Activated CD8-positive, alpha-beta memory T cell treated with anti-CD3 and anti-CD28 coated beads, Interleukin-2, amount 50 U/mL, for 48 hours (primary cell): Measurements from ENCODE around the gene ZNF502.
"Not testable (repeated sequence)": the region's sequence is repeated elsewhere in the genome, so short reads cannot be mapped to it uniquely, and the experiment has no call there.

Experiments used
- DNase-seq: peaks from one replicate; pipeline ENCODE4 v3.0.0-alpha.2; 2020

The ZNF502 gene

DNA sequence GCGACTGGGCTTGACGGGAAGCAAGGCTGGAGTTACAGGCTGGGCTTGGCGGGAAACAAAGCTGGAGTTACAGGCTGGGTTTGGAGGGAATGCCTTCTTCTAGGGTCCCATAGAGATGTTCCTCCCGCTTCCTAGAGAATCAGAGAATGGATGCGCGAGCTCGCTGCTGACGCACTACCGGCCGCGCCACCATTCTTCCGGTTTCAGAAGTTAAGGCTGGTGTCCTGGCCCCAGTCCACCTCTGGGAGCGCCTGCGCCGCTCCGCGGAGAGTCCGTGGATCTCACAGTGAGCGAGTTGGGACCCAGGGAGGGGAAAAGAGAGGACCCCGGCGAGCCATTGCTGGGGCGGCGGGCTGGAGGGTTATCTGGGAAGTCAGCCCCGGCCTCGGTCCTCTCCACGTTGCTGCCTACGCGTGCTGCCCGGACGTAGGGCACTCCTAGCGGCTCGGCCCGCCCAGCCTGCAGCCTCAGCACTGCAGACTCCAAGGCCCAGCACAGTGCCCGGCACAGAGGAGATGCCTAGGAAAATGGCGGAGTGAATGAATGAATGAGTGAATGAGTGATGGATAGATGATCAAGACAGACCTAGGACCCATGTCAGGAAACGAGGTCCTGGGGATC, at the start of gene ZNF502:
Gene ZNF502 (plus strand): TSS at position 206 of the 621 bp plus-strand sequence. CDS start 7,602 bp downstream, outside the sequence.
- DNase-seq = peak; percentile 81

DNA sequence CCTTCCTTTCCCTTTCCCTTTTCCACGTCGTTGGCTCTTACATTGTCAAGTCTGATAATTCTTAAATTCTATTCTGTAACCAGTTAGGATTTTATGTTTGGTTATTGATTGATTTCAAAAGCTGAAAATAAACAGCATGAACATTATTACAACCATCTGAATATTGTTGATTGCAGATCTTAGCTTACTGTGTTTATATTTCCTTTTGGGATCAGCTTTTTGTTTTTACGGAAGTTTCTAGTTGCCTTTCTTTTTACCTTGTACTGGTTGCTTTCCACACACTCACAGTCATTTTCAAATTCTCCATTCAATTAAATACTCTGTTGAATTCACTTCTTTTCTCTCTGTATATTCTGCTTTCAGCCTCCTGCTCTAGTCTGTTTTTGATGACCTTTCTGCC, 47.3 kb upstream of the ZNF502 start:
- no peak for DNase-seq

- DNase-seq = no peak
These were observed 46.1 kb upstream of the ZNF502 start for GRCh38 chr3:44666346-44666745.

DNA sequence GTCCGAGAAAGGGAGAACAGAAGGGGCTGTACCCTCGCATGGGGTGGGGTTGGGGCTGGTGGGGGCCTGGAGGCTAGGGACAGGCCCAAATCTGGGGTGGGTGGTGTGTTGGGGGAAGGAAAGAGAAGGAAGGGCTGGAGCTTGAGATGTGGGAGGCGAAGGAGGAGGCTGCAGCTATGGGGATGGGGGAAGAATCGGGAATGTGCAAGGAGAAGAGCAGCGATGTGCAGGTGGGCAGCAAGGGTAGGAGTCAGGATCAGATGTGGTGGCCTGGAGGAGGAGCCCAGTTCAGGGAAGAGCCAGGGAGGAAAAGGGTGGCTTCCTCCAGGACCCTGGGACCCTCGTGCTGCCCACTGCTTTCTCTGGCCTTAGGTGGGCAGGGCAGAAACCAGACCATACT, 42.7 kb upstream of the ZNF502 start:
- no peak for DNase-seq

DNA sequence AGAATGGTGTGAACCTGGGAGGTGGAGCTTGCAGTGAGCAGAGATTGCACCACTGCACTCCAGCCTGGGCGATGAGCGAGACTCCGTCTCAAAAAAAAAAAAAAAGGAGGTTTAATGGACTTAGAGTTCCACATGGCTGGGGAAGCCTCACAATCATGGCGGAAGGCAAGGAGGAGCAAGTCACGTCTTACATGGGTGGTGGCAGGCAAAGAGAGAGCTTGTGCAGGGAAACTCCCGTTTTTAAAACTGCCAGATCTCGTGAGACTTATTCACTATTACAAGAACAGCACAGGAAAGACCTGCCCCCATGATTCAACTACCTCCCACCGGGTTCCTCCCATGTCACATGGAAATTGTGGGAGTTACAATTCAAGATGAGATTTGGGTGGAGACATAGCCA, 39.0 kb upstream of the ZNF502 start:
- not testable (repeated sequence) for DNase-seq

DNA sequence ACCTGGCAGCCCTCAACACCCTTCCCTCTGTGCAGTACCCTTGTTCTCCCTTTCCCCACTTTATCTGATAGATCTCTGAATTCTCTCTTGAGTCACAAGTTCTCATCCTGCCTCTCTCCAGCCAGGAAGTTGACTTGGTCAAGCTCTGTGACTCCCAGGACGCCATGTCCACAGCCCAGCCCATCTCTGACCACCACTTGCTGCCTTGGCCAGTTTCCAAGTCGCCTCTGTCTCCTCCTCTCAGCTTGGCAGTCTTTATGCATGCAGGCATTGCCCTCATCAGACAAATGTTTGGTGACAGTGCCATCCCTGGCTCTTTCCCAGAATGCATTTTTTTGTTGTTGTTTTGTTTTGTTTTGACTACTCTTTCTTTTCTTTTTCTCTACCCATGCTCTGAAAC, 38.2 kb upstream of the ZNF502 start:
- no peak for DNase-seq

- no peak for DNase-seq
These were observed 33.9 kb upstream of the ZNF502 start for GRCh38 chr3:44678480-44679116.

- DNase-seq = no peak
These were observed 31.5 kb upstream of the ZNF502 start for GRCh38 chr3:44680921-44681455.

GRCh38 chr3:44682182-44682896, 30.1 kb upstream of the ZNF502 start:
- no peak for DNase-seq

DNA sequence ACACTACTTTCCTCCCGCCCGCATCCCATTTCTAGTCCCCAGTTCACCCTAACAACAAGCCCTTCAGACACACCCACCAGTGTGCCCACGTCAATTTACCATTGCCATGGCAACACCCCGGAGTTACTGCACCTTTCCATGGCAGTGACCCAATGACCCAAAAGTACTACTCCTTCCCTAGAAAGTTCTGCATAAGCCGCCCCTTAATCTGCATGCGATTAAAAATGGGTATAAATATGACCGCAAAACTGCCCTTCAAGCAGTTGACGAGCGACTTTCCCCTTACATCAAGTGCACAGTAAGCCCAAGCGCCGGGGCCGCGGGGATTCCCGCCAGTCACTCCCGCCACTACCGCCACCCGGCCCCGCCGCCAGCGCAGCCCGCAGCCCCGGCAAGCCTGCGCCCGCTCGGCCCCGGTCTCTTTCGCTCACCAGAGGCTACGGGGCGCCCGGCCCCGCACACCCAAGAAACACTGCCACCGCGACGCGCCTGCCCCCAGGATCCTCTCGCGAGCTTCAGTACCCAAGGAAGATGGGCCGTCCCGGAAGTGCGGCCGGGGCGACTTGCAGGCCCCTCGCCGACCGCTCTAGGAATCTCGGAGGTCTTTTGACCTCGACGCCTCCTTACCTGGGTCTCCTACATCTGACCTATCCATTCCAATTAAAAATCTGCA, 27.2 kb upstream of the ZNF502 start:
- DNase-seq = peak; percentile 79

- no peak for DNase-seq
These were observed 24.6 kb upstream of the ZNF502 start for GRCh38 chr3:44687898-44688297.

DNA sequence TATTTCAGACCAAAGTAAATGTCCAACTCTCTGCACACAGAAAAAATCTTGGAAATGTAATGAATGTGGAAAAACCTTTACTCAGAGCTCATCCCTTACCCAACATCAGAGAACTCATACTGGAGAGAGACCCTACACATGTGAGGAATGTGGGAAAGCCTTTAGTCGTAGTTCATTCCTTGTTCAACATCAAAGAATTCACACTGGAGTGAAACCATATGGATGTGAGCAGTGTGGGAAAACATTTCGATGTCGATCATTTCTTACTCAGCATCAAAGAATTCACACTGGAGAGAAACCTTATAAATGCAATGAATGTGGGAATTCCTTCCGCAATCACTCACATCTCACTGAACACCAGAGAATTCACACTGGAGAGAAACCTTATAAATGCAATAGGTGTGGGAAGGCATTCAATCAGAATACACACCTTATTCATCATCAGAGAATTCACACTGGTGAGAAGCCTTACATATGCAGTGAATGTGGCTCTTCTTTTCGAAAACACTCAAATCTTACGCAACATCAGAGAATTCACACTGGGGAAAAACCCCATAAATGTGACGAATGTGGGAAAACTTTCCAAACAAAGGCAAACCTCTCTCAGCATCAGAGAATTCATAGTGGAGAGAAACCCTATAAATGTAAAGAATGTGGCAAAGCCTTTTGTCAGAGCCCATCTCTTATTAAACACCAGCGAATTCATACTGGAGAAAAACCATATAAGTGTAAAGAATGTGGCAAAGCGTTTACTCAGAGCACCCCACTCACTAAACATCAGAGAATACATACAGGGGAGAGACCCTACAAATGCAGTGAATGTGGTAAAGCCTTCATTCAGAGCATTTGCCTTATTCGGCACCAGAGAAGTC, 9.0 kb downstream of the ZNF502 start:
- DNase-seq = no peak

DNA sequence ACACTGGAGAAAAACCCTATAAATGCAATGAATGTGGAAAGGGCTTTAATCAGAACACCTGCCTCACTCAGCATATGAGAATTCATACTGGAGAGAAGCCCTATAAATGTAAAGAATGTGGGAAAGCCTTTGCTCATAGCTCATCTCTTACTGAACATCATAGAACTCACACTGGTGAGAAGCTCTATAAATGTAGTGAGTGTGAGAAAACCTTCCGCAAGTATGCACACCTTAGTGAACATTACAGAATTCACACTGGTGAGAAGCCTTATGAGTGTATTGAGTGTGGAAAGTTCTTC, 9.6 kb downstream of the ZNF502 start:
- DNase-seq = no peak

GRCh38 chr3:44729384-44729910, 17.0 kb downstream of the ZNF502 start, which contains the start of gene ZNF501:
ZNF501 (plus strand) TSS chr3:44729635; CDS start chr3:44734422, 4,787 bp downstream.
- peak; percentile 92 for DNase-seq

- no peak for DNase-seq
These were observed 22.2 kb downstream of the ZNF502 start for GRCh38 chr3:44734646-44735168.

- no peak for DNase-seq
These were observed 48.6 kb downstream of the ZNF502 start for GRCh38 chr3:44761101-44761423.

DNA sequence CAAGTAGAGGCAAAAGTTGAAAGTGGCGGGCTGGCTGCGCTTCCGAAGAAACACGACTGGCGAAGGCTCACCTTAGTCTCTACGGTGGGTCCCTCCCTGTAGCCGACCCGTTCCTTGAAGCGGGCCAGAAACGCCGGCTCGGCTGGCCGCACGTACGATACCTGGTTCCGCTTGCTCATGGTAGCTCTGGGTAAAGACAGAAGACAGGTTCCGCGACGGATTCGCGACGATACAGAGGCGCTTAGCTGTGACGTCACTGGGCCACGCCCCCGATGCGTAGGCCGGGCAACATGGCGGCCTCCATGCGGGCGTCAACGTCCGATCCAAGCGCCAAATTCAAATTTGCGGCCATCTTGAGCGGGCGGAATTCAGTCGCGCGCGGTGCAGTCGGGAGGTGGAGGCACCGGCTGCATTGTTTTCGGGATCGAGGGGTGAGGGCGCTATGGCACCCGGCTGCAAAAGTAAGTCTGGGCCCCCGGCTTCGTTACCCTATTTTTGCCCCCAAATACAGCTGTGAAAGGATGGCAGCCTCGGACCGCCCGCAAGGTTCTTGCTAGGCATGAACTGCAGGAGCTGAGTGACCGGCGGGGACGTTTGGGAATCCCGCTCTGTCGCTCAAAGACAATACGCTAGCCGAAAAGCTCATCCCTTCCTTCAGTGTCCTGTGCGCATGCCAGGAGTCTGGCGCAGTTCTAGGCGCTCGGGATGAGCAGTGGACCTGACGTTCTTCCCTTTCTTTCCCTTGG, 49.1 kb downstream of the ZNF502 start, which contains the start of the genes KIAA1143 and KIF15:
Gene KIAA1143 (minus strand): TSS at position 196 of the 746 bp plus-strand sequence. CDS start 17 bp downstream, at position 179.
Gene KIF15 (plus strand): TSS at position 371 of the 746 bp plus-strand sequence. CDS start 72 bp downstream, at position 443.
- DNase-seq = peak; percentile 99

DNA sequence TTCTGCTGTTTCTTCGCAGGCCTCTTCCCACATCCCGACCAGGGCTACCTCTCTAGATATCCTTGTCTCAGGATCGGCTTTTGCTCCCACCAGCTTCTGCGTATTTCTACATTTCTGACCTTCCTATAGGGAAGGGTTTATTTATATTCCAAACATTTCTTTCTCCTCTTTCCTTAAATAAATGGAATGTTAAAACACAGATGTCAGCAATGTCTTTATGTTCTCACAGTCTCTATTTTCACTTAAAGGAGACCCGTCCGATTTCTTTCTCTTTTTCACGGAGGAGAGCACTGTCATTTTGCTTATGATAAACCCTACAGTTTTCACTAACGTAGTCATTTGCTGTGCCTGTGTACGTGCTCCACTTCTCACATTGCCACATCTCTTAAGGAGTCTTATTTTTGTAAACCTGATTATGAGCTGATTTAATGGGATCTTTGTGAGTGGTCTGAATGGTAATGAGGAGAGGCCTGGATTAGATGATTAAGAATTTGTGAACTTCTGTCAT, 49.8 kb downstream of the ZNF502 start:
- no peak for DNase-seq

DNA sequence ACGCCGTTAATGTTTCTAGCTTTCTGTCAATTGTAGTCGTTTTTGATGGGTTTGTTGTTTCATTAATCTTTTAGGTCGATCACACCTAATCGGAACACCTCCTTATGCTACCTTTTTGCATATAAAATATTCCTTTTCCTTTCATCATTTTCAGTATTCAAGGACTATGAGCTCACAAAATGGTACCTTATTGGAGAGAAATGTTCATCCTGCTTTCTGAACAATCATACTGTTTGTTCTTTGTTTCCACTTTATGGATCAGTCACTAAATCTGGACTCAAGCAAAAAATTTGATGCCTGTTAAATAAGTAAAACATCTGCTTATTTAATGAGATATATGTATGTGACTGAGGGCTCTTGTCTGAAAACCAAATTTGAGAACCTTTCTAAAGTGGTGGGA, 50.2 kb downstream of the ZNF502 start:
- no peak for DNase-seq

- no peak for DNase-seq
These were observed 51.8 kb downstream of the ZNF502 start for GRCh38 chr3:44764248-44764647.
